Measurements from ENCODE around the gene FOXO3.
"Not testable (repeated sequence)": the region's sequence is repeated elsewhere in the genome, so short reads cannot be mapped to it uniquely, and the experiment has no call there.

GRCh38 chr6:108535920-108536535, 24.7 kb upstream of the FOXO3 start:
- not testable (repeated sequence) for TF ChIP-seq POLR2A, CTCF (IDR thresholded peaks at IDR 0.05)
